H9 (cell line): ENCODE results near the gene ELAC1. TPM values are rescaled to one million over a fixed set of nuclear protein-coding genes. Genes with fewer than 3 reads are reported as not detected.
A peak's percentile ranks its signal among the peaks of the same experiment; 100 is the strongest.

Experiments used
- DNase-seq: peaks from one replicate; pipeline ENCODE4 v3.0.0-alpha.2; 2017
- H2AFZ ChIP-seq: one replicate; pipeline ENCODE4 v1.6.1; 2013; ENCODE audit warnings: mild to moderate bottlenecking, low read length, control low read depth, moderate library complexity
- H2AK5ac ChIP-seq: 2 replicates; pipeline ENCODE4 v1.6.1; 2013; ENCODE audit warnings: low read length, control low read depth, mixed read lengths; ENCODE audit not compliant: insufficient read length
- H2BK120ac ChIP-seq: one replicate; pipeline ENCODE4 v1.6.1; 2013; ENCODE audit warnings: low read depth, mild to moderate bottlenecking, low read length, control low read depth, inconsistent platforms; ENCODE audit not compliant: poor library complexity, severe bottlenecking
- H2BK12ac ChIP-seq: 2 replicates; pipeline ENCODE4 v1.6.1; 2013; ENCODE audit warnings: low read length, control low read depth, mixed read lengths, low read depth; ENCODE audit not compliant: insufficient read length
- H2BK15ac ChIP-seq: 2 replicates; pipeline ENCODE4 v1.6.1; 2013; ENCODE audit warnings: low read depth, low read length, control low read depth
- H2BK20ac ChIP-seq: one replicate; pipeline ENCODE4 v1.6.1; 2013; ENCODE audit warnings: low read depth, mild to moderate bottlenecking, low read length, control low read depth, inconsistent platforms; ENCODE audit not compliant: poor library complexity, severe bottlenecking
- H2BK5ac ChIP-seq: 2 replicates; pipeline ENCODE4 v1.6.1; 2013; ENCODE audit warnings: low read length, control low read depth, mixed read lengths; ENCODE audit not compliant: insufficient read length
- H3K14ac ChIP-seq: 2 replicates; pipeline ENCODE4 v1.6.1; 2013; ENCODE audit warnings: low read length, control low read depth; ENCODE audit not compliant: insufficient read depth
- H3K18ac ChIP-seq: 2 replicates; pipeline ENCODE4 v1.6.1; 2013; ENCODE audit warnings: low read depth, mild to moderate bottlenecking, mixed read lengths, low read length, control low read depth; ENCODE audit not compliant: insufficient read length
- H3K23ac ChIP-seq: 2 replicates; pipeline ENCODE4 v1.6.1; 2013; ENCODE audit warnings: low read length, control low read depth, mixed read lengths, low read depth; ENCODE audit not compliant: insufficient read length
- H3K23me2 ChIP-seq: 2 replicates; pipeline ENCODE4 v1.6.1; 2013; ENCODE audit warnings: low read depth, mild to moderate bottlenecking, mixed read lengths, low read length, control low read depth; ENCODE audit not compliant: insufficient read length, poor library complexity, severe bottlenecking
- H3K27ac ChIP-seq: 2 replicates; pipeline ENCODE4 v1.5.1; 2013; ENCODE audit warnings: low read length, control low read depth, mixed read lengths, low read depth; ENCODE audit not compliant: insufficient read length
- H3K27me3 ChIP-seq: 2 replicates; pipeline ENCODE4 v1.6.1; 2013; ENCODE audit warnings: low read length, control low read depth, inconsistent platforms; ENCODE audit not compliant: insufficient read depth
- H3K4ac ChIP-seq: 2 replicates; pipeline ENCODE4 v1.6.1; 2013; ENCODE audit warnings: low read depth, mild to moderate bottlenecking, control low read depth, inconsistent platforms, low read length, moderate library complexity
- H3K4me1 ChIP-seq: 2 replicates; pipeline ENCODE4 v1.6.1; 2013; ENCODE audit warnings: low read length, control low read depth, inconsistent platforms; ENCODE audit not compliant: insufficient read depth
- H3K4me2 ChIP-seq: 2 replicates; pipeline ENCODE4 v1.6.1; 2013; ENCODE audit warnings: low read length, control low read depth, mixed read lengths; ENCODE audit not compliant: insufficient read length, insufficient read depth
- H3K56ac ChIP-seq: 2 replicates; pipeline ENCODE4 v1.6.1; 2013; ENCODE audit warnings: low read depth, mild to moderate bottlenecking, mixed read lengths, low read length, control low read depth; ENCODE audit not compliant: insufficient read length
- H3K79me1 ChIP-seq: 2 replicates; pipeline ENCODE4 v1.6.1; 2013; ENCODE audit warnings: low read depth, mild to moderate bottlenecking, moderate library complexity, low read length, control low read depth, inconsistent platforms; ENCODE audit not compliant: insufficient read depth, poor library complexity, severe bottlenecking
- H3K79me2 ChIP-seq: 2 replicates; pipeline ENCODE4 v1.6.1; 2013; ENCODE audit warnings: low read length, control low read depth, inconsistent platforms; ENCODE audit not compliant: insufficient read depth
- H3K9ac ChIP-seq: 2 replicates; pipeline ENCODE4 v1.6.1; 2013; ENCODE audit warnings: low read length, control low read depth, mixed read lengths; ENCODE audit not compliant: insufficient read length; ENCODE audit errors: extremely low read depth
- H3K9me3 ChIP-seq: one replicate; pipeline ENCODE4 v1.6.1; 2013; ENCODE audit warnings: low read depth, low read length, inconsistent platforms; ENCODE audit not compliant: control insufficient read depth
- H3T11ph ChIP-seq: one replicate; pipeline ENCODE4 v1.6.1; 2013; ENCODE audit warnings: mild to moderate bottlenecking, low read length, control low read depth, inconsistent platforms
- H4K20me1 ChIP-seq: one replicate; pipeline ENCODE4 v1.6.1; 2013; ENCODE audit not compliant: control insufficient read depth, insufficient read length, insufficient read depth
- H4K5ac ChIP-seq: 2 replicates; pipeline ENCODE4 v1.6.1; 2013; ENCODE audit warnings: low read depth, mild to moderate bottlenecking, mixed read lengths, low read length, control low read depth; ENCODE audit not compliant: insufficient read length
- H4K8ac ChIP-seq: replicated peaks from 2 replicates; pipeline ENCODE4 v1.6.1; 2013; ENCODE audit warnings: low read length, control low read depth, mixed read lengths, low read depth; ENCODE audit not compliant: insufficient read length
- H4K91ac ChIP-seq: 2 replicates; pipeline ENCODE4 v1.6.1; 2013; ENCODE audit warnings: low read depth, mild to moderate bottlenecking, moderate library complexity, mixed read lengths, low read length, control low read depth; ENCODE audit not compliant: insufficient read length
- H3K27ac Mint-ChIP-seq, 3 experiments: 2 replicates in 2 of 3; 3 replicates in 1 of 3; pipeline ENCODE4 v1.8.0; 2020 to 2021; ENCODE audit warnings: mixed read lengths in 3 of 3, mild to moderate bottlenecking in 1 of 3, moderate library complexity in 1 of 3
- H3K27me3 Mint-ChIP-seq: 2 replicates; pipeline ENCODE4 v1.8.0; 2021; ENCODE audit warnings: low read depth, mild to moderate bottlenecking, moderate library complexity, mixed read lengths
- H3K36me3 Mint-ChIP-seq, 3 experiments: 2 replicates in 2 of 3; 3 replicates in 1 of 3; pipeline ENCODE4 v1.8.0; 2020 to 2021; ENCODE audit warnings: low read depth in 3 of 3, mixed read lengths in 3 of 3; ENCODE audit not compliant: insufficient read depth in 1 of 3
- H3K4me1 Mint-ChIP-seq, 2 experiments: 2 replicates each; pipeline ENCODE4 v1.8.0; 2020; ENCODE audit warnings: mixed read lengths in 2 of 2
- H3K4me3 Mint-ChIP-seq, 2 experiments: 2 replicates in 1 of 2; 3 replicates in 1 of 2; pipeline ENCODE4 v1.8.0; 2020 to 2021; ENCODE audit warnings: mild to moderate bottlenecking in 2 of 2, mixed read lengths in 2 of 2, moderate library complexity in 1 of 2
- H3K9me3 Mint-ChIP-seq, 2 experiments: 2 replicates in 1 of 2; 3 replicates in 1 of 2; pipeline ENCODE4 v1.8.0; 2020; ENCODE audit warnings: mild to moderate bottlenecking in 2 of 2, mixed read lengths in 2 of 2, moderate library complexity in 1 of 2
- WGBS: extraction: QIAGEN DNeasy Blood & Tissue Kit; methylation state at CpG from one replicate; pipeline ENCODE4 v1.1.7; 2013; ENCODE audit warnings: missing lambda C conversion rate, low lambda C conversion rate, mixed read lengths; ENCODE audit not compliant: insufficient read length; ENCODE audit errors: extremely low coverage; 5-methylcytosine and 5-hydroxymethylcytosine counted together
- total RNA-seq: library from RNA; stranded (reverse); gene quantifications from 2 replicates; pipeline ENCODE4 v1.2.1, GENCODE V29; 2021
- TF ChIP-seq, protein P1 (sequence below): fragments of 200-600 bp; sonication (generic); conservative IDR thresholded peaks from 3 replicates; pipeline ENCODE4 v1.8.0; 2021; ENCODE audit warnings: antibody characterized with exemption, mild to moderate bottlenecking

ELAC1 gene
- total RNA-seq, 1 experiment from 2014 or later: 5.7 TPM

DNA sequence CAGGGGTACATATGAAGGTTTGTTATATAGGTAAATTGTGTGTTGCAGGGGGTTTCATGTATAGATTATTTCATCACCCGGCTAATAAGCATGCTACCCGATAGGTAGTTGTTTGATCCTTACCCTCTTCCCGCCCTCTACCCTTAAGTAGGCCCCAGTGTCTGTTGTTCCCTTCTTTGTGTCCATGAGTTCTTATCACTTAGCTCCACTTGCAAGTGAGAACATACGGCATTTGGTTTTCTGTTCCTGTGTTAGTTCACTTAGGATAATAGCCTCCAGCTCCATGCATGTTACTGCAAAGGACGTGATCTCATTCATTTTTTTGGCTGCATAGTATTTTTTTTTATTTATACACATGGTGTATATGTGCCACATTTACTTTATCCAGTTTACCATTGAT lies 34.2 kb upstream of the ELAC1 start:
- H2BK120ac ChIP-seq: no peak overlapping the region
- no peak overlapping the region for H2BK12ac ChIP-seq
- H3K36me3 Mint-ChIP-seq: peaks cover 0 to 29% (median 14%) of the 10 kb centered on the region in 3 experiments; a peak in 6 of 7 replicates
- H3K4me1 Mint-ChIP-seq: peaks cover 0 to 3% of the 10 kb centered on the region in 2 experiments; a peak in 1 of 4 replicates
- H3K4me3 Mint-ChIP-seq: no peak overlapping the region
- no peaks in the 10 kb centered on the region for H3K23me2 ChIP-seq
- H2BK20ac ChIP-seq: no peak overlapping the region
- H4K20me1 ChIP-seq: no peaks in the 10 kb centered on the region
- H3K27ac Mint-ChIP-seq: 0 out of 7 replicates have a peak overlapping the region, but pooled peaks of 1 of the 3 experiments have one; percentile 4
- no peak overlapping the region for H3K27ac ChIP-seq
- H4K5ac ChIP-seq: no peak overlapping the region
- no peaks in the 10 kb centered on the region for H3K9me3 ChIP-seq
- H2BK15ac ChIP-seq: no peak overlapping the region
- no peak overlapping the region for H3T11ph ChIP-seq
- H4K91ac ChIP-seq: no peak overlapping the region
- H4K8ac ChIP-seq: no peak overlapping the region
- no CpG with 5 or more reads among the region's 5 CpGs for WGBS
- no peak overlapping the region for H3K4ac ChIP-seq
- H3K9me3 Mint-ChIP-seq: no peaks in the 10 kb centered on the region
- no peaks in the 10 kb centered on the region for H3K27me3 Mint-ChIP-seq
- no peak overlapping the region for H2AK5ac ChIP-seq
- DNase-seq: no peak
- no peak overlapping the region for H3K14ac ChIP-seq
- no peak overlapping the region for H3K23ac ChIP-seq
- no peak overlapping the region for H2BK5ac ChIP-seq
- no peak overlapping the region for H3K56ac ChIP-seq
- no peak overlapping the region for H3K9ac ChIP-seq
- H3K4me2 ChIP-seq: no peak overlapping the region
- no peaks in the 10 kb centered on the region for H3K79me1 ChIP-seq
- TF ChIP-seq, protein P1, sequence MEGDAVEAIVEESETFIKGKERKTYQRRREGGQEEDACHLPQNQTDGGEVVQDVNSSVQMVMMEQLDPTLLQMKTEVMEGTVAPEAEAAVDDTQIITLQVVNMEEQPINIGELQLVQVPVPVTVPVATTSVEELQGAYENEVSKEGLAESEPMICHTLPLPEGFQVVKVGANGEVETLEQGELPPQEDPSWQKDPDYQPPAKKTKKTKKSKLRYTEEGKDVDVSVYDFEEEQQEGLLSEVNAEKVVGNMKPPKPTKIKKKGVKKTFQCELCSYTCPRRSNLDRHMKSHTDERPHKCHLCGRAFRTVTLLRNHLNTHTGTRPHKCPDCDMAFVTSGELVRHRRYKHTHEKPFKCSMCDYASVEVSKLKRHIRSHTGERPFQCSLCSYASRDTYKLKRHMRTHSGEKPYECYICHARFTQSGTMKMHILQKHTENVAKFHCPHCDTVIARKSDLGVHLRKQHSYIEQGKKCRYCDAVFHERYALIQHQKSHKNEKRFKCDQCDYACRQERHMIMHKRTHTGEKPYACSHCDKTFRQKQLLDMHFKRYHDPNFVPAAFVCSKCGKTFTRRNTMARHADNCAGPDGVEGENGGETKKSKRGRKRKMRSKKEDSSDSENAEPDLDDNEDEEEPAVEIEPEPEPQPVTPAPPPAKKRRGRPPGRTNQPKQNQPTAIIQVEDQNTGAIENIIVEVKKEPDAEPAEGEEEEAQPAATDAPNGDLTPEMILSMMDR: no peak
- H3K4me1 ChIP-seq: no peaks in the 10 kb centered on the region
- H3K18ac ChIP-seq: no peak overlapping the region
- H2AFZ ChIP-seq: no peak overlapping the region
- H3K79me2 ChIP-seq: no peaks in the 10 kb centered on the region
- no peaks in the 10 kb centered on the region for H3K27me3 ChIP-seq
